Epidermal melanocyte (primary cell): ENCODE data around the gene NR1I3.

ENCODE experiments used
- DNase-seq: peaks from one replicate; pipeline ENCODE4 v3.0.0; 2011; ENCODE audit warnings: low spot score; ENCODE audit not compliant: insufficient read length

Gene NR1I3

GRCh38 chr1:161219078-161219892 lies 18.7 kb downstream of the NR1I3 start:
- DNase-seq = no peak

- DNase-seq = no peak
Observed at GRCh38 chr1:161218301-161219077, 19.5 kb downstream of the NR1I3 start.

DNA sequence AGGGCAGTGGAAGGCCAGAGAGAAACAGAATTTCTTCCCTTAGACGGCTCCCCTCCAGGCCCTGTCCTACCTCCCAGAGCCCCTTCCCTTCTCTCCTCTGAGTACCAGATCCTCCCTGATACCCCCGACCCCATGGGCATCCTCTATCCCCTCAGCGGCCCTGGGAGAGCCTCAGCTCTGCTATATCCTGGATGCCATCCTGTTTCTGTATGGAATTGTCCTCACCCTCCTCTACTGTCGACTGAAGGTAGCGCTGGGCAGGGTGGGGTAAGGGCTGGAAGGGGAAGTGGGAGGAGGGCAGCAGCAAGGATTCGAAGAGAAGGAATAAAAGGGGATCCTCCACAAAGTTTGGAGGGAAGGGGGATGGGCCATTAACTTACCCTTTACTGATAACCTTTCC lies 20.2 kb downstream of the NR1I3 start:
- no peak for DNase-seq

GRCh38 chr1:161216945-161217712 lies 20.9 kb downstream of the NR1I3 start:
- no peak for DNase-seq

GRCh38 chr1:161215076-161215475 lies 22.9 kb downstream of the NR1I3 start, which contains the start of gene FCER1G:
FCER1G (plus strand) TSS chr1:161215295; CDS start chr1:161215322, 27 bp downstream.
- no peak for DNase-seq

GRCh38 chr1:161214369-161214768 lies 23.6 kb downstream of the NR1I3 start:
- no peak for DNase-seq

DNA sequence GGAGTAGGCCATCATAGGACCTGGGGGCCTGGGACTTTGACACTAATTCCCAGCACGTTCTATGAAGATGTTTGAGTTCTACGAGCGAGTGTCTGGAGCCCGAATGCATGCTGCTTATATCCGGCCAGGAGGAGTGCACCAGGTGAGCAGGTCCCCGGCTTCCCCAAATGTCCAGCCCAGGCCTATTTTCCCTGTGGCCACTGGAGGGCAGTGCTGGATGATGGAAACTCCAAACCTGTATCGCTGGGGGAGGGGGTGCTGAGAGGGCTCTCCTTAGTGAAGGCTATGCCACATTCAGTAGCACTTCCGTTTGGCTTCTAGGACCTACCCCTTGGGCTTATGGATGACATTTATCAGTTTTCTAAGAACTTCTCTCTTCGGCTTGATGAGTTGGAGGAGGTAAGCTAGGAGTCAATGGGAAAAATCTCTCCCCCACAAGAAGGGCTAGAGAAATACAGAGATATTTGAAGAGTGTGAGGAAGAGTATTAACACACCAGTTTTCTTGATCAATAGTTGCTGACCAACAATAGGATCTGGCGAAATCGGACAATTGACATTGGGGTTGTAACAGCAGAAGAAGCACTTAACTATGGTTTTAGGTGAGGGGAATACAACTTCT lies 28.1 kb downstream of the NR1I3 start:
- peak; percentile 65 for DNase-seq

- no peak for DNase-seq
Observed at GRCh38 chr1:161207173-161207572, 30.8 kb downstream of the NR1I3 start.

DNA sequence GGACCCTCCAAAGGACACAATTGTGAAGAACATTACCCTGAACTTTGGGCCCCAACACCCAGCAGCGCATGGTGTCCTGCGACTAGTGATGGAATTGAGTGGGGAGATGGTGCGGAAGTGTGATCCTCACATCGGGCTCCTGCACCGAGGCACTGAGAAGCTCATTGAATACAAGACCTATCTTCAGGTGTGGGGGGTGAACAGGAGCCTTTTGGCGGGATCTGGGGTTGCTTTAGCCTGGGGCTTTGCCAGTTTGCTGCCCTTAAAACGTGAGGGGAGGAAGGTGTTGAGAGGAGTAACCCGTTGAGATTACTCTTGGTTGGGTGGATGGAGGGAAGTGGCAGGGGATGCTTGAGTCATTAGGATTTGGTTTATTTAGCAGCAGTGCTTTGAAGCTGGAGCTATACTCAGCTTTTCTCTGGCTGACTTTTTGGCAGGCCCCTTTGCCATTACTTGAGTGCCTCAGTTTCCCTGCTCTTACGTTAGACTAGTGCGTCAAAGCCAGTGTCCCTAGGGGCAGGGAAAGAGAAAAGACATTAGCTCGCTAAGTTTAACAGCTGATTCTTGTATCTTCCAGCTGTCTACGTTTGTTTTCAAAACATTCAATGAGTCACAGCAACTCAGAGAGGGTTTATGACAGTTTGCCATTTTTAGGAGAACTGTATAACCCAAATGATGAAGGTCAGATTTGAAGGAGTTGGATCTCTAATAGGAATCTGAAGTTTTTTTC lies 31.4 kb downstream of the NR1I3 start:
- no peak for DNase-seq

DNA sequence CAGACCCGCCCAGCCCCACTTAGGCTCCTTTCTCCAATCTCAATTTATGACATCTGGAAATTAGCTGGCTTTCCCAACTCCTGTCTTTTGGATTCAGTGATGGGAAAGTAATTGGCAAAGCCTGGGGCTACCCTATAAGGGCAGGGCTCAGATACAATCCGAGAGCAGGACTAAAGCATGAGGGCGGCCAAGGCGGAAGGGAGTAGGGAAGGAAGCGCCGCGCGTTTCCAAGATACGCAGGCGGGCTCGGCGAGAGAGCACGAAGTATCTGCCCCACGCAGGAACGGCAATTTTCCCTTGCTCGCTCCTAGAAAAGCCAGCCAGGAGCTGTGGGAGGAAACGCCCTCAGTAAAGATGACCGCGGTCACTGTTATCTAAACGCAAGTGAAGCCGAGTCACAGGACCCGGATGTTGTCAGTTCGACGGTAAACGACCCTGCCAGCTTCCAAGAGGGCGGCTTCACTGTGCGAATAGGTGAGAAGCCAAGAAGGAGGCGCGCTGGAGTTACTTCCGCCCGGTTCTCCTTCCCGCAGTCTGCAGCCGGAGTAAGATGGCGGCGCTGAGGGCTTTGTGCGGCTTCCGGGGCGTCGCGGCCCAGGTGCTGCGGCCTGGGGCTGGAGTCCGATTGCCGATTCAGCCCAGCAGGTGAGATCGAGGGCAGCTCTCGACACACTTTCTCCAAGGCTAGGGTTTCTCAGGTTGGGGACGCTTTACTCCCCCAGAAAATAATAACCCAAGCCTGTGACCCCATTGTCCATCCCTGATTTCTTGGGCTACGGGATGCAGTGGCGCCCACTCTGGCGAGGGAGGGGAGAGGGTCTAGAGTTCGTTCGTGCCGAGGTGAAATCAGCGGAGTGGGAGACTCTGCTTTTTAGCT lies 35.9 kb downstream of the NR1I3 start, which contains the start of gene NDUFS2:
Gene NDUFS2 (plus strand): TSS at position 532 of the 877 bp plus-strand sequence. CDS start 19 bp downstream, at position 551.
- peak; percentile 89 for DNase-seq

DNA sequence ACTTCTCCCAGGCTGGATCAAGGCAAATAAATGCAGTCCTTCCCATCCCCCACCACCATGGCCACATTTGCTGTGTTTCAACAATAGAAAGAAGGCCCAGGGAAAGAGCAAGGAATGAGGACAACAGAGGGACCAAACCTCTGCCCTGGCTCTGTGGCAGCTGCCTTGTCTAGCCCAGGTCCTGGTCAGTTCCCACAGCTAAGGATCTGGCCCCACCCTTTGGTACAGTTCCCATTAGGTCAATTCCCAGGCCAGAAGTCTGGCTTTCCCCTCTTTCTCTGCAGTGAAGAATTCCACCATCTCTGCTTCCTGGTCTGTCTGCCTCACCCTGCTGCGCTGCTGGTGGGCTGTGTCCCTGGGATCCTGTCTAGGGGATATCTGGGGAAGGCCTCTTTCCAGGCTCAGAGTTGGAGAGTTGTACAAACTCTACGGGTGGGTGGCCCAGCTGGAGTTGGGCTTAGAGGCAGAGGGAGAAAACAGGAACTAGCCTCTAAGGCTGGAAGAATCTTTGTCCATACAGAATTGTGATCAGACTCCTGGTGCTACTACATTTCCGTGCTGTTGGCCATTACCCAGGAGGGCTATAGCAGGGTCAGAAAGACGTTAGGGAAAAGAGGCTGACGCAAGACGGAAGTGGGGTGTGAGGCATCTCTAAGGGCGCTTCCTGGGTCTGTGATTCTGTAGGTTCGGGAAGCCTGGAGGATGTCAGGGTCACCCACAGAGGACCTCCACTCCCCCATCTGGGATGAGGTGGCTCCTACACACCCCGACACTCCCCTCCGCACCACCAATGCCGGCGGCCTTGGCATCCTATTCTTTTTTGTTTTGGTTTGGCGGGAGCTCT lies 36.8 kb downstream of the NR1I3 start:
- DNase-seq = no peak

DNA sequence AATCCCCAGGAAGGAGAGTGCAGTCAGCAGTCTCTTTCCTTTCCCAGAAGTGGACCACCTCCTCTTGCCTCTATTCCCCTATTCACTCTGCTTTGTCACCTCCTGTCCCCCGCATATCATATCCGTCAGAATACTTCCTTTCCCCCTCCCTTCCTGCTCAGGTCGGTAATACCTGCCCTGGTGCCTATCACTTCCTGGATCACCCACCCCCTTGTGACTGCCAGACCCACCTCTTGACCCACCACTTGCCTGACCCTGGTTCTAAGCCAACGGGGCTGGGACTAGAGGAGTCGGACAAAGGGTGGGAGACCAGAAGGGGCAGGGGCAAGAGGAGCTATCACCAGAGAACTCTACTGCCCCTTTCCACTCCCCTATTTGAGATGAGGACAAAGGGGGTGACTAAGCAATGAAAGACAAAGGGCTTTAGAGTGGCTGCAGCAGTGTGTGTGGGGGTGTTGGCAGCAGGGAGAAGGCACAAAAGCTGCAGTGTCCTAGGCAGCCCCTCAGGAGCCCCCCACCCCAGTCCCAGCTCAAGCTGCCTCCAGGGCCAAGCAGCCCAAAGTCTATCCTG lies 37.5 kb downstream of the NR1I3 start:
- DNase-seq = no peak

DNA sequence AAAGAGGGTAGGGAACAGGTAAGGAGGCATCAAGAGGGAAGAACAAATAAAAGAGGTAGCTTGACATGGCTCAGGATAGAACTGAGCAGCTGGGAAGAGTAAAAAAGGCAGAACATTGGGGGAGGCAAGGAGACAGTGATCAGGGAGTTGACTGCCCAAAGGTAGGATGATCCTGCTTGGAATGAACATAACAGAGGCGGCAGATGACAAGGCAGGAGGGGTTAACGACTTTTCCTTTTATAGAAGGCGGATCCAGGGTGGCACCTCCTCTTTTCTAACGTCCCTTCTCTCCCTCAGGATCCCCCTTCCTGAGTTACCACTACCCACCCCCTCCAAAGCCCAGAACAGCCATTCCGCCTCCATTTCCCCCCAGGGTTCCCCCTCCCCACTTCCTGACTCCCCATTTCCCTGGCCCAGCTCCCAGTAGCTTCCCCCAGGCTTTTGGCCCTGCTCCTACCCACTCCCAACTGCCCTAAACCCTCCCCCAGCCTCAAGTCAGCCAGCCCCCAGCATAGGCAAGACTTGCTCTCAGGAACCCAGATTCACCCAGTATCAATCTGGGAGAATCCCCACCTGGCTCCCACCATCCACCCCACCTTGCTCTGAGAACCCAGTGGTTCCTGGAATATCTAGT lies 38.4 kb downstream of the NR1I3 start:
- DNase-seq = no peak

DNA sequence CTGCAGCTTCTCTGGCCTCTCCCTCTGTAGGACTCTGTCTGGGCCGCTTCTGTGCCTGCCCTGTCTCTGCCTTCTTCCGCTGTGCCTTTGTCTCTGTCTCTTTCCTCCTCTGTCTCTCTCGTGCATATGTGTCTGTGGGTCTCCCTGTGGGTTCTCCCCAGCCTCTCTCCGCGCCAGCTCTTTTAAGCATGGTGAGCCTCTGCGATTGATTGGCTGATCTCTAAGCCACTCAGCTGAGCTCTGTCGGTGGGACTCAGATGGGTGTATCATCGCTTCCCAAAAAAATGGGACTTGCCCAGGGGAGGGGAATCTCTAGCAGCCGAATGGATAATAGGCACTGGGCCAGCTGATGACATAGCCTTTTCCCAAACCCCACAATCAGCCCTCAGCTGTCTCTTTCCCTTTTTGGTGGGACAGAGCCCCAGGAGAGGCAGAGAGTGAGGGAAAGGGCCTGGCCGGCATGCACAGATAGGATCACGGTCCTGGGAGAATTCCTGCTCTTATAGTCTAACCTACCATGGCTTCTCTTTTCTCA lies 39.0 kb downstream of the NR1I3 start, which contains the start of gene ADAMTS4:
Gene ADAMTS4 (minus strand): TSS at position 158 of the 535 bp plus-strand sequence. CDS start 427 bp downstream, outside the sequence.
- peak; percentile 57 for DNase-seq

DNA sequence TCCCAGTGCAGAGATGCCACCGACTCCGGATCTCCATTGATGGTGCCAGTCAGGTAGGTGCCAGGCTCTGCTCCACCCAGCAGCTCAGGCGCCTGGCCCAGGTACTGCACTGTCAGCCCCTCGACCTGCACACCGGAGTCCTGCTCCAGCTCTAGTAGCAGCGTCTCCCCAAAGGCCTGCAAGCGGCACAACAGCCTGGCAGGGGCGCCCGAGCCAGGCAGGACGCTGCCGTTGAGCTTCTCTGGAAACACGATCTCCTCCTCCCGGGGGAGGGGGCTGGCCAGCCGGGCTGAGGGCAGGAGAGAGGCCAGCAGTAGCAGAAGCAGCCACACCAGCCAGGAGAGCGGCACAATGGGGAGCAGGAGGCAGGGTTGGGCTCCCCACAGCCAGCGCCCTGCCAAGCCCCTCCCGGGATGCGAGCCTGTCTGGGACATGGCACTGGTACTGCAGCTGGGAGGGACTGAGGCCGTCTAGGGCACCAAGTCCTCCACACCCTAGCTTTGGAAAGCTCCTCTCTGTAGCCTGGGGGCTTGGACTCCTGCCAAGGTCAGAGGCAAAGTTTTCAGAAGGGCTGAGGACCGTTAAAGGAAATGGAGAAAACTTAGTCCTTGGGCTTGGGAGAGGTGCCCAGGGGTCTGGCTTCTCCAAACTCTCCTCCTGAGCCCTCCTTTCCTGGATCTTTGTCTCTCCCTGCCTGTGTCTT lies 39.7 kb downstream of the NR1I3 start:
- peak; percentile 29 for DNase-seq

GRCh38 chr1:161197560-161198193 lies 40.3 kb downstream of the NR1I3 start:
- no peak for DNase-seq
